GM20000 (cell line): ENCODE measurements around the gene CDK17.

Experiments
- DNase-seq: peaks from one replicate; pipeline ENCODE4 v3.0.0; 2012; ENCODE audit warnings: low spot score
- TF ChIP-seq, protein P1 (sequence below): IDR thresholded peaks from 2 replicates; pipeline ENCODE4 v1.5.1; 2012; ENCODE audit warnings: mild to moderate bottlenecking, control low read depth; ENCODE audit errors: extremely low read depth, missing control alignments

CDK17 gene

GRCh38 chr12:96241431-96241830 is 158.8 kb downstream of the CDK17 start:
- no peak for DNase-seq
- TF ChIP-seq, protein P1, sequence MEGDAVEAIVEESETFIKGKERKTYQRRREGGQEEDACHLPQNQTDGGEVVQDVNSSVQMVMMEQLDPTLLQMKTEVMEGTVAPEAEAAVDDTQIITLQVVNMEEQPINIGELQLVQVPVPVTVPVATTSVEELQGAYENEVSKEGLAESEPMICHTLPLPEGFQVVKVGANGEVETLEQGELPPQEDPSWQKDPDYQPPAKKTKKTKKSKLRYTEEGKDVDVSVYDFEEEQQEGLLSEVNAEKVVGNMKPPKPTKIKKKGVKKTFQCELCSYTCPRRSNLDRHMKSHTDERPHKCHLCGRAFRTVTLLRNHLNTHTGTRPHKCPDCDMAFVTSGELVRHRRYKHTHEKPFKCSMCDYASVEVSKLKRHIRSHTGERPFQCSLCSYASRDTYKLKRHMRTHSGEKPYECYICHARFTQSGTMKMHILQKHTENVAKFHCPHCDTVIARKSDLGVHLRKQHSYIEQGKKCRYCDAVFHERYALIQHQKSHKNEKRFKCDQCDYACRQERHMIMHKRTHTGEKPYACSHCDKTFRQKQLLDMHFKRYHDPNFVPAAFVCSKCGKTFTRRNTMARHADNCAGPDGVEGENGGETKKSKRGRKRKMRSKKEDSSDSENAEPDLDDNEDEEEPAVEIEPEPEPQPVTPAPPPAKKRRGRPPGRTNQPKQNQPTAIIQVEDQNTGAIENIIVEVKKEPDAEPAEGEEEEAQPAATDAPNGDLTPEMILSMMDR, result no peak

DNA sequence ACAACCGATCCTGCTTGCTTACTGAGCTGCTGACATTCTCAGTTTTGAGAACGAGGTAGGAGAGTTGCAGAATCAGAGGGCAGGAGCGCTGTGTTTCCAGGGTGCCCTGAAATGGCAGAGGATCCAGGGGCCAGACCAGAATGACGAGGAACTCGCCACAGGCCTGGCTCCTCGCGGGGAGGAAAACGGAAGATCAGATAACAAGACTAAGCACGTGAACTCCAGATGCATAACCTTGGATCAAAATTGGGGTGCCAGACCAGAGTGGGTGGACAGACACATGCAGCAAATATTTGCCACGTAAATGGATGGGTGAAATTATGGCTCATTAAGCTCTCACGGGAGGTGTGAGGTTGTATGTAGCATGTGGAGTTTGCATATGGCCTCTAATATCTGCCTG is 159.6 kb downstream of the CDK17 start:
- DNase-seq, result no peak
- TF ChIP-seq, protein P1, result no peak

GRCh38 chr12:96239711-96240635 is 160.3 kb downstream of the CDK17 start:
- no peak for DNase-seq
- TF ChIP-seq, protein P1, result no peak

GRCh38 chr12:96238336-96239047 is 161.7 kb downstream of the CDK17 start:
- DNase-seq, result no peak
- TF ChIP-seq, protein P1, result no peak

GRCh38 chr12:96237465-96238077 is 162.7 kb downstream of the CDK17 start:
- TF ChIP-seq, protein P1, result no peak
- no peak for DNase-seq

DNA sequence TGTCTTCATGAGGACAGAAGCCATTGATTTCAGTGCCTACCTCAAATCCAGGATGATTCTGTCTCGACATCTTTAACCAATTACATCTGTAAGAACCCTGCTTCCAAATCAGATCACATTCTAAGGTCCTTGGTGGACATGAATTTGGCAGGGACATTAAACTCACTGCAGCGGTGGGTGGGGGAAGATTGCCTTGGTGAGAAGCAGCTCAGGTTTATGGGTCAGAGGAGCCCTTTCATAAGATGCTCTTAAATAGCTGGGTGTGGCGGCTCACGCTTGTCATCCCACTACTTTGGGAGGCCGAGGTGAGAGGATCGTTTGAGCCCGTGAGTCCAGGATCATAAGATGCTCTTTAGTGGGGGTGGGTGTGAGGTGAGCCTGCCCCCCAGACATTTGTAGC is 163.2 kb downstream of the CDK17 start:
- no peak for DNase-seq
- TF ChIP-seq, protein P1, result no peak
